Measurements from ENCODE around the gene CDSN.

Gene CDSN

GRCh38 chr6:31143148-31143547, 22.9 kb upstream of the CDSN start:
- no peaks in the 10 kb centered on the region for H3K9me3 ChIP-seq (ENCODE audit: control insufficient read depth, low read length)
- peak; percentile 80 for DNase-seq (ENCODE audit: low read depth)
- peak overlapping the region; percentile 28 for H3K9ac ChIP-seq (ENCODE audit: low read length)
- H3K4me1 ChIP-seq (ENCODE audit: control insufficient read depth, insufficient read depth, low read length) = peaks cover 15% of the 10 kb centered on the region
- H3K27me3 ChIP-seq (replicated peaks; ENCODE audit: control insufficient read depth, insufficient read depth, low read length) = peaks cover 3% of the 10 kb centered on the region
- H3K4me3 ChIP-seq (ENCODE audit: low read length) = peak overlapping the region; percentile 12
- no peaks in the 10 kb centered on the region for H3K36me3 ChIP-seq (ENCODE audit: control insufficient read depth, insufficient read depth, low read length, severe bottlenecking)

- Histone ChIP-seq H3K4me3 (ENCODE audit: low read length) (no peak overlapping the region), H3K9ac (ENCODE audit: low read length) (no peak overlapping the region), H3K9me3 (ENCODE audit: control insufficient read depth, low read length) (no peaks in the 10 kb centered on the region), H3K4me1 (ENCODE audit: control insufficient read depth, insufficient read depth, low read length) (peaks cover 15% of the 10 kb centered on the region), H3K27me3 (replicated peaks; ENCODE audit: control insufficient read depth, insufficient read depth, low read length) (peaks cover 3% of the 10 kb centered on the region), H3K36me3 (ENCODE audit: control insufficient read depth, insufficient read depth, low read length, severe bottlenecking) (no peaks in the 10 kb centered on the region)
- no peak for DNase-seq (ENCODE audit: low read depth)
These were observed 22.1 kb upstream of the CDSN start for GRCh38 chr6:31142361-31142761.

GRCh38 chr6:31140643-31141042, 20.4 kb upstream of the CDSN start:
- no peak overlapping the region for H3K4me3 ChIP-seq (ENCODE audit: low read length)
- no peaks in the 10 kb centered on the region for H3K9me3 ChIP-seq (ENCODE audit: control insufficient read depth, low read length)
- H3K27me3 ChIP-seq (replicated peaks; ENCODE audit: control insufficient read depth, insufficient read depth, low read length) = peaks cover 3% of the 10 kb centered on the region
- H3K9ac ChIP-seq (ENCODE audit: low read length) = no peak overlapping the region
- no peaks in the 10 kb centered on the region for H3K36me3 ChIP-seq (ENCODE audit: control insufficient read depth, insufficient read depth, low read length, severe bottlenecking)
- no peak for DNase-seq (ENCODE audit: low read depth)
- peaks cover 15% of the 10 kb centered on the region for H3K4me1 ChIP-seq (ENCODE audit: control insufficient read depth, insufficient read depth, low read length)

- DNase-seq (ENCODE audit: low read depth) = no peak
- H3K27me3 ChIP-seq (replicated peaks; ENCODE audit: control insufficient read depth, insufficient read depth, low read length) = peaks cover 3% of the 10 kb centered on the region
- H3K4me1 ChIP-seq (ENCODE audit: control insufficient read depth, insufficient read depth, low read length) = peaks cover 15% of the 10 kb centered on the region
- H3K4me3 ChIP-seq (ENCODE audit: low read length) = no peak overlapping the region
- H3K9ac ChIP-seq (ENCODE audit: low read length) = no peak overlapping the region
- H3K9me3 ChIP-seq (ENCODE audit: control insufficient read depth, low read length) = no peaks in the 10 kb centered on the region
- no peaks in the 10 kb centered on the region for H3K36me3 ChIP-seq (ENCODE audit: control insufficient read depth, insufficient read depth, low read length, severe bottlenecking)
These were observed 19.4 kb upstream of the CDSN start for GRCh38 chr6:31139599-31139998.

GRCh38 chr6:31138982-31139381, 18.7 kb upstream of the CDSN start, which contains the start of gene PSORS1C2:
Gene PSORS1C2 (minus strand): TSS chr6:31139066. CDS start chr6:31139026, 40 bp downstream.
- Histone ChIP-seq H3K9ac (ENCODE audit: low read length) (peak within 1 kb of the TSS; percentile 72), H3K36me3 (ENCODE audit: control insufficient read depth, insufficient read depth, low read length, severe bottlenecking) (no peaks in the 10 kb centered on the region), H3K9me3 (ENCODE audit: control insufficient read depth, low read length) (no peaks in the 10 kb centered on the region), H3K4me3 (ENCODE audit: low read length) (no peak within 1 kb of the TSS), H3K27me3 (replicated peaks; ENCODE audit: control insufficient read depth, insufficient read depth, low read length) (peaks cover 3% of the 10 kb centered on the region), H3K4me1 (ENCODE audit: control insufficient read depth, insufficient read depth, low read length) (peaks cover 12% of the 10 kb centered on the region)
- no peak for DNase-seq (ENCODE audit: low read depth)

GRCh38 chr6:31135710-31136109, 15.5 kb upstream of the CDSN start:
- Histone ChIP-seq H3K4me1 (ENCODE audit: control insufficient read depth, insufficient read depth, low read length) (no peaks in the 10 kb centered on the region), H3K36me3 (ENCODE audit: control insufficient read depth, insufficient read depth, low read length, severe bottlenecking) (no peaks in the 10 kb centered on the region), H3K27me3 (replicated peaks; ENCODE audit: control insufficient read depth, insufficient read depth, low read length) (peaks cover 3% of the 10 kb centered on the region), H3K4me3 (ENCODE audit: low read length) (no peak overlapping the region), H3K9ac (ENCODE audit: low read length) (no peak overlapping the region), H3K9me3 (ENCODE audit: control insufficient read depth, low read length) (no peaks in the 10 kb centered on the region)
- no peak for DNase-seq (ENCODE audit: low read depth)

- Histone ChIP-seq H3K27me3 (replicated peaks; ENCODE audit: control insufficient read depth, insufficient read depth, low read length) (peaks cover 7% of the 10 kb centered on the region), H3K9ac (ENCODE audit: low read length) (no peak overlapping the region), H3K36me3 (ENCODE audit: control insufficient read depth, insufficient read depth, low read length, severe bottlenecking) (no peaks in the 10 kb centered on the region), H3K4me3 (ENCODE audit: low read length) (no peak overlapping the region), H3K4me1 (ENCODE audit: control insufficient read depth, insufficient read depth, low read length) (no peaks in the 10 kb centered on the region), H3K9me3 (ENCODE audit: control insufficient read depth, low read length) (no peaks in the 10 kb centered on the region)
- DNase-seq (ENCODE audit: low read depth) = no peak
These were observed 12.6 kb upstream of the CDSN start for GRCh38 chr6:31132806-31133205.

- DNase-seq (ENCODE audit: low read depth) = no peak
- H3K9me3 ChIP-seq (ENCODE audit: control insufficient read depth, low read length) = no peaks in the 10 kb centered on the region
- H3K9ac ChIP-seq (ENCODE audit: low read length) = no peak overlapping the region
- no peaks in the 10 kb centered on the region for H3K36me3 ChIP-seq (ENCODE audit: control insufficient read depth, insufficient read depth, low read length, severe bottlenecking)
- H3K27me3 ChIP-seq (replicated peaks; ENCODE audit: control insufficient read depth, insufficient read depth, low read length) = peaks cover 12% of the 10 kb centered on the region
- H3K4me3 ChIP-seq (ENCODE audit: low read length) = no peak overlapping the region
- H3K4me1 ChIP-seq (ENCODE audit: control insufficient read depth, insufficient read depth, low read length) = no peaks in the 10 kb centered on the region
These were observed 11.3 kb upstream of the CDSN start for GRCh38 chr6:31131595-31131994.

- no peaks in the 10 kb centered on the region for H3K9me3 ChIP-seq (ENCODE audit: control insufficient read depth, low read length)
- peaks cover 8% of the 10 kb centered on the region for H3K4me1 ChIP-seq (ENCODE audit: control insufficient read depth, insufficient read depth, low read length)
- peaks cover 12% of the 10 kb centered on the region for H3K27me3 ChIP-seq (replicated peaks; ENCODE audit: control insufficient read depth, insufficient read depth, low read length)
- H3K4me3 ChIP-seq (ENCODE audit: low read length) = no peak overlapping the region
- no peaks in the 10 kb centered on the region for H3K36me3 ChIP-seq (ENCODE audit: control insufficient read depth, insufficient read depth, low read length, severe bottlenecking)
- H3K9ac ChIP-seq (ENCODE audit: low read length) = no peak overlapping the region
- no peak for DNase-seq (ENCODE audit: low read depth)
These were observed 10.5 kb upstream of the CDSN start for GRCh38 chr6:31130751-31131150.

- Histone ChIP-seq H3K4me1 (ENCODE audit: control insufficient read depth, insufficient read depth, low read length) (peaks cover 17% of the 10 kb centered on the region), H3K27me3 (replicated peaks; ENCODE audit: control insufficient read depth, insufficient read depth, low read length) (peaks cover 12% of the 10 kb centered on the region), H3K9me3 (ENCODE audit: control insufficient read depth, low read length) (no peaks in the 10 kb centered on the region), H3K4me3 (ENCODE audit: low read length) (no peak overlapping the region), H3K9ac (ENCODE audit: low read length) (no peak overlapping the region), H3K36me3 (ENCODE audit: control insufficient read depth, insufficient read depth, low read length, severe bottlenecking) (no peaks in the 10 kb centered on the region)
- no peak for DNase-seq (ENCODE audit: low read depth)
These were observed 8.9 kb upstream of the CDSN start for GRCh38 chr6:31129130-31129529.

GRCh38 chr6:31128093-31128676, 7.9 kb upstream of the CDSN start:
- H3K4me1 ChIP-seq (ENCODE audit: control insufficient read depth, insufficient read depth, low read length) = peaks cover 19% of the 10 kb centered on the region
- no peaks in the 10 kb centered on the region for H3K36me3 ChIP-seq (ENCODE audit: control insufficient read depth, insufficient read depth, low read length, severe bottlenecking)
- DNase-seq (ENCODE audit: low read depth) = peak; percentile 68
- no peak overlapping the region for H3K9ac ChIP-seq (ENCODE audit: low read length)
- peaks cover 12% of the 10 kb centered on the region for H3K27me3 ChIP-seq (replicated peaks; ENCODE audit: control insufficient read depth, insufficient read depth, low read length)
- no peaks in the 10 kb centered on the region for H3K9me3 ChIP-seq (ENCODE audit: control insufficient read depth, low read length)
- no peak overlapping the region for H3K4me3 ChIP-seq (ENCODE audit: low read length)
